ENCODE results near the gene WNT16. TPM values are rescaled to one million over a fixed set of nuclear protein-coding genes. Genes with fewer than 3 reads are reported as not detected.

Gene WNT16
- total and polyA plus RNA-seq, 2 of the 8 experiments (the other 6 are each of a cell fraction or from before 2014, with no cell fraction given): 0.11 to 0.52 TPM

DNA sequence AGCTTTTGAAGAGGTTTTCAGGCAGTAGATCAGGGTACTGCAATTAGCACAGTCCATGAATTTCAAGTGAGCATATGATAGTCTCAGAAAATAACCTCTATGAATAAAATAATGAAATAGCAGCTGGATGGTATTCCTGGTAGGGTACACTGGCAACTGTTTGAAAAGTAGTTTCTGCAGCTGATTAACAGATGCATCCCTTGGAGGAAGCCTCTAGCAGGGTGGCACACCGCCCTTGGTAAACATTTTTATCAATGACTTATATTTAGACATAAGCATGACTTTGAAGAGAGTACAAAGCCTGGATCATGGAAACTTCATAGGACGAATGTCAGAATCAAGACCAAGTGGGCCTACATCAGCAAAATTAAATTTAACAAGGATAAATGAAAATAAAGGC is 26.8 kb downstream of the WNT16 start:
- H2AK5ac ChIP-seq (ENCODE audit: low read depth, low read length): no peak overlapping the region
- no peak overlapping the region for H3K4me3 ChIP-seq (ENCODE audit: extremely low read depth in 1 of 4, insufficient read depth in 2 of 4, low read depth in 3 of 4, low read length in 4 of 4)
- H3K4me2 ChIP-seq (ENCODE audit: insufficient read depth in 1 of 2, low read depth in 2 of 2, low read length in 2 of 2): no peak overlapping the region
- H3K36me3 ChIP-seq (ENCODE audit: control insufficient read depth in 2 of 4, insufficient read depth in 4 of 4, low read length in 3 of 4): peaks cover 2 to 36% (median 12%) of the 10 kb centered on the region in 4 experiments; a peak in 4 of 8 replicates
- no peak for FAIRE-seq
- no peak overlapping the region for H2BK120ac ChIP-seq (replicated peaks; ENCODE audit: low read depth, low read length)
- no peak overlapping the region for H3K23ac ChIP-seq (ENCODE audit: insufficient read length)
- no peak overlapping the region for H3K14ac ChIP-seq (ENCODE audit: insufficient read length)
- no peaks in the 10 kb centered on the region for H3K23me2 ChIP-seq (ENCODE audit: low read depth, low read length)
- H3K18ac ChIP-seq (ENCODE audit: extremely low read depth, low read length): no peak overlapping the region
- no peak overlapping the region for H2BK20ac ChIP-seq (ENCODE audit: low read length)
- peaks cover 0 to 4% (median 0%) of the 10 kb centered on the region in 4 experiments; a peak in 3 of 7 replicates for H3K4me1 ChIP-seq (replicated peaks in 1 of 4; ENCODE audit: control insufficient read depth in 3 of 4, insufficient read depth in 4 of 4, low read length in 3 of 4)
- 89% methylated on average over 2 of the region's 2 CpGs; no CpG with 5 or more reads in 1 of the 2 experiments for WGBS, 2 experiments (ENCODE audit: extremely low coverage in 1 of 2, insufficient coverage in 1 of 2, insufficient read length in 1 of 2, insufficient replicate concordance in 2 of 2, low coverage in 1 of 2, low lambda C conversion rate in 2 of 2, missing lambda C conversion rate in 1 of 2)
- TF ChIP-seq RNF2 (IDR thresholded peaks at IDR 0.05; ENCODE audit: borderline replicate concordance, low read depth, low read length, missing control alignments, poor library complexity, severe bottlenecking) (no peak), KDM1A (IDR thresholded peaks at IDR 0.05; ENCODE audit: borderline replicate concordance, low read length) (no peak), SUZ12 (IDR thresholded peaks at IDR 0.05; ENCODE audit: low read length) (no peak), CBX8 (IDR thresholded peaks at IDR 0.05; ENCODE audit: borderline replicate concordance, low read depth, low read length) (no peak), CTCF (IDR thresholded peaks at IDR 0.05; ENCODE audit: control extremely low read depth in 1 of 3, insufficient read depth in 1 of 3, low read depth in 1 of 3, low read length in 3 of 3) (no peak), JUND (IDR thresholded peaks at IDR 0.05; ENCODE audit: low read length) (no peak)
- no peak overlapping the region for H2BK15ac ChIP-seq (ENCODE audit: low read length)
- no peaks in the 10 kb centered on the region for H3K79me1 ChIP-seq (ENCODE audit: low read depth, low read length)
- H3K9ac ChIP-seq (replicated peaks in 1 of 4; ENCODE audit: extremely low read depth in 1 of 4, low read depth in 3 of 4, low read length in 3 of 4): no peak overlapping the region
- no peak overlapping the region for H2AFZ ChIP-seq (ENCODE audit: low read length)
- no peaks in the 10 kb centered on the region for H3K9me3 ChIP-seq (ENCODE audit: insufficient read depth in 2 of 2, low read depth in 1 of 2, low read length in 1 of 2)
- no peak overlapping the region for H2BK5ac ChIP-seq (ENCODE audit: low read depth, low read length)
- no peak overlapping the region for H3K4ac ChIP-seq (replicated peaks; ENCODE audit: insufficient read length, low read depth, low read length)
- no peak overlapping the region for H4K5ac ChIP-seq (ENCODE audit: insufficient read length, low read depth, low read length)
- no peak overlapping the region for H2BK12ac ChIP-seq (ENCODE audit: low read depth, low read length)
- CTCF ChIA-PET (ENCODE audit: partially characterized antibody): interaction anchor here (0.5 to 1.1 kb wide), 2 partner anchors 12 to 59 kb away, joined by 3 to 4 read pairs; no protein-coding TSS in a partner anchor
- H4K20me1 ChIP-seq (replicated peaks in 1 of 2; ENCODE audit: control insufficient read depth in 1 of 2, insufficient read depth in 2 of 2, low read length in 2 of 2): no peaks in the 10 kb centered on the region
- POLR2A ChIA-PET (ENCODE audit: partially characterized antibody): interaction anchor here (1.6 to 2.1 kb wide), 3 partner anchors 9 to 33 kb away, joined by 3 to 4 read pairs (median 3); no protein-coding TSS in a partner anchor
- no peak overlapping the region for H4K8ac ChIP-seq (ENCODE audit: extremely low read depth, insufficient read depth, low read length)
- H3K56ac ChIP-seq (replicated peaks; ENCODE audit: insufficient read length, low read depth, low read length): no peak overlapping the region
- H4K91ac ChIP-seq (replicated peaks; ENCODE audit: insufficient read length, low read length): no peak overlapping the region
- H3K27ac ChIP-seq (ENCODE audit: low read depth, low read length): no peak overlapping the region
- no peaks in the 10 kb centered on the region for H3K79me2 ChIP-seq (ENCODE audit: control insufficient read depth in 1 of 2, insufficient read depth in 2 of 2, low read length in 2 of 2)
- no peak for DNase-seq (ENCODE audit: low read depth in 1 of 2, low spot score in 2 of 2)
- H3K27me3 ChIP-seq (replicated peaks in 1 of 4; ENCODE audit: control insufficient read depth in 3 of 4, extremely low read depth in 1 of 4, insufficient read depth in 3 of 4, low read length in 3 of 4): no peaks in the 10 kb centered on the region

All from H1 (cell line).